AG10803 (cell line): ENCODE results near the gene USP7.
A peak's percentile ranks its signal among the peaks of the same experiment; 100 is the strongest.

Source experiments
- DNase-seq: peaks from one replicate; pipeline ENCODE4 v3.0.0; 2010; ENCODE audit warnings: low read depth
- H3K4me3 ChIP-seq: 2 replicates; pipeline ENCODE4 v1.5.1; 2011; ENCODE audit warnings: mild to moderate bottlenecking, low read length, control low read depth
- CTCF ChIP-seq: conservative IDR thresholded peaks from 2 replicates; pipeline ENCODE4 v1.5.1; 2011; ENCODE audit warnings: mild to moderate bottlenecking, low read length, control low read depth, inconsistent platforms

USP7 gene

GRCh38 chr16:8905795-8906591 is 57.7 kb downstream of the USP7 start:
- no peak overlapping the region for H3K4me3 ChIP-seq
- DNase-seq: no peak
- TF ChIP-seq CTCF: peak; percentile 27

GRCh38 chr16:8905168-8905762 is 58.4 kb downstream of the USP7 start:
- peak; percentile 62 for TF ChIP-seq CTCF
- H3K4me3 ChIP-seq: no peak overlapping the region
- DNase-seq: peak; percentile 42

GRCh38 chr16:8904018-8904430 is 59.7 kb downstream of the USP7 start:
- TF ChIP-seq CTCF: no peak
- H3K4me3 ChIP-seq: no peak overlapping the region
- DNase-seq: no peak

GRCh38 chr16:8903004-8903403 is 60.7 kb downstream of the USP7 start:
- no peak for DNase-seq
- H3K4me3 ChIP-seq: no peak overlapping the region
- no peak for TF ChIP-seq CTCF

- no peak for TF ChIP-seq CTCF
- no peak for DNase-seq
- no peak overlapping the region for H3K4me3 ChIP-seq
Measured at GRCh38 chr16:8901320-8901861, 62.3 kb downstream of the USP7 start.

GRCh38 chr16:8900343-8900742 is 63.4 kb downstream of the USP7 start:
- no peak for TF ChIP-seq CTCF
- no peak for DNase-seq
- H3K4me3 ChIP-seq: no peak overlapping the region
